Measurements from ENCODE around the gene ARHGAP26. TPM values are rescaled to one million over a fixed set of nuclear protein-coding genes. Genes with fewer than 3 reads are reported as not detected.

Gene ARHGAP26
- total RNA-seq, 1 experiment from 2014 or later = 79.8 TPM

GRCh38 chr5:143032581-143032836, 262.3 kb downstream of the ARHGAP26 start:
- no peak overlapping the region for H3K27ac Mint-ChIP-seq (ENCODE audit: unreplicated experiment)
- intact Hi-C loops (cut with micrococcal nuclease; ENCODE audit: unreplicated experiment) = no loop called here

DNA sequence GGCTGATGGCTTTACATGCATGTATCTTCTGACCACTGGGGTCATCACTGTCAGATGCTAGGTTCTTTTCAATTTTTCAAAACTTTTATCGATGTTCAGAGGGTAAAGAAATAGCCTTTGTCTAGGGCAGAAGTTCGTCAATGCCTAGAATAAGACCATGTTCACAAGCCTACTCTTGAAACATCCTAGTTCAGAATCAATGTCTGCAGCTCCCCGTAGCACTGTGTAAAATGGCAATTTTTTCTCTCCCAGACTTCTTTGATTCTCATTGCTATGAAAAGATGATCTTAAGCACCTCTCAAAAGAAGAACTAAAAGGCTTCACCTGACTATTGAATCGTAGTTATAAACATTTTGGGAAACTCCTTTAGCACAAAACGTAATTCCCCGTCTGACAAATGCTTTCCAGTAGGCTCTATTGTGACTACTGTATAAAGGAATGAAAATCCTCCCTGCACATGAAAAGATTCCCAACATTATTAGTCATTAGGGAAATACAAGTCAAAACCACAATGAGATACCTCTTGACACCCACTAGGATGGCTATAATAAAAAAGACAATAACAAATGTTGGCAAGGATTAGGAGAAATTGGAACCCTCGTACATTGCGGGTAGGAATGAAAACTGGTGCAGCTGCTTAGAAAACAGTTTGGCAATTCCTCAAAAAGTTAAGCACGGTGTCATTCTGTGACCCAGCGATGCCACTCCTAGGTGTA, 263.5 kb downstream of the ARHGAP26 start:
- H3K9me3 Mint-ChIP-seq (ENCODE audit: unreplicated experiment) = no peaks in the 10 kb centered on the region
- no peaks in the 10 kb centered on the region for H3K27me3 Mint-ChIP-seq (ENCODE audit: insufficient read depth, unreplicated experiment)
- H3K4me1 ChIP-seq = no peaks in the 10 kb centered on the region
- no peaks in the 10 kb centered on the region for H3K9me3 ChIP-seq
- TF ChIP-seq, protein P1, sequence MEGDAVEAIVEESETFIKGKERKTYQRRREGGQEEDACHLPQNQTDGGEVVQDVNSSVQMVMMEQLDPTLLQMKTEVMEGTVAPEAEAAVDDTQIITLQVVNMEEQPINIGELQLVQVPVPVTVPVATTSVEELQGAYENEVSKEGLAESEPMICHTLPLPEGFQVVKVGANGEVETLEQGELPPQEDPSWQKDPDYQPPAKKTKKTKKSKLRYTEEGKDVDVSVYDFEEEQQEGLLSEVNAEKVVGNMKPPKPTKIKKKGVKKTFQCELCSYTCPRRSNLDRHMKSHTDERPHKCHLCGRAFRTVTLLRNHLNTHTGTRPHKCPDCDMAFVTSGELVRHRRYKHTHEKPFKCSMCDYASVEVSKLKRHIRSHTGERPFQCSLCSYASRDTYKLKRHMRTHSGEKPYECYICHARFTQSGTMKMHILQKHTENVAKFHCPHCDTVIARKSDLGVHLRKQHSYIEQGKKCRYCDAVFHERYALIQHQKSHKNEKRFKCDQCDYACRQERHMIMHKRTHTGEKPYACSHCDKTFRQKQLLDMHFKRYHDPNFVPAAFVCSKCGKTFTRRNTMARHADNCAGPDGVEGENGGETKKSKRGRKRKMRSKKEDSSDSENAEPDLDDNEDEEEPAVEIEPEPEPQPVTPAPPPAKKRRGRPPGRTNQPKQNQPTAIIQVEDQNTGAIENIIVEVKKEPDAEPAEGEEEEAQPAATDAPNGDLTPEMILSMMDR (IDR thresholded peaks at IDR 0.05; ENCODE audit: insufficient read depth in 1 of 2, low read depth in 1 of 2, low read length in 1 of 2, severe bottlenecking in 1 of 2, unreplicated experiment in 1 of 2) = no peak
- no peak overlapping the region for H3K4me3 Mint-ChIP-seq (ENCODE audit: unreplicated experiment)
- DNase-seq = no peak
- H3K27me3 ChIP-seq (replicated peaks; ENCODE audit: control insufficient read depth, insufficient read depth, low read length) = no peaks in the 10 kb centered on the region
- intact Hi-C loops (cut with micrococcal nuclease; ENCODE audit: unreplicated experiment) = no loop called here
- CTCF ChIA-PET = no interaction called here
- BruUV-seq (replicated peaks) = no TSS peak
- POLR2A ChIA-PET = no interaction called here
- peaks cover 24% of the 10 kb centered on the region for H3K36me3 Mint-ChIP-seq (ENCODE audit: insufficient read depth, unreplicated experiment)
- no peak overlapping the region for H3K4me3 ChIP-seq (ENCODE audit: low read depth, low read length)
- H3K4me1 Mint-ChIP-seq (ENCODE audit: low read depth, unreplicated experiment) = peaks cover 17% of the 10 kb centered on the region
- H3K27ac Mint-ChIP-seq (ENCODE audit: unreplicated experiment) = no peak overlapping the region
- H3K36me3 ChIP-seq (ENCODE audit: control insufficient read depth, insufficient read depth, low read length) = peaks cover 2% of the 10 kb centered on the region; the same call in 1 of the 2 replicates

More at GRCh38 chr5:143032581-143032836, 262.3 kb downstream of the ARHGAP26 start:
- Histone ChIP-seq H3K36me3 (ENCODE audit: control insufficient read depth, insufficient read depth, low read length) (peaks cover 3% of the 10 kb centered on the region; the same call in 1 of the 2 replicates), H3K9me3 (no peaks in the 10 kb centered on the region), H3K4me3 (ENCODE audit: low read depth, low read length) (no peak overlapping the region), H3K27me3 (replicated peaks; ENCODE audit: control insufficient read depth, insufficient read depth, low read length) (no peaks in the 10 kb centered on the region), H3K4me1 (no peaks in the 10 kb centered on the region)
- H3K36me3 Mint-ChIP-seq (ENCODE audit: insufficient read depth, unreplicated experiment) = peaks cover 24% of the 10 kb centered on the region
- no peak for DNase-seq
- ChIA-PET POLR2A (no interaction called here), CTCF (no interaction called here)
- TF ChIP-seq, protein P1 (IDR thresholded peaks at IDR 0.05; ENCODE audit: insufficient read depth in 1 of 2, low read depth in 1 of 2, low read length in 1 of 2, severe bottlenecking in 1 of 2, unreplicated experiment in 1 of 2) = no peak
- H3K9me3 Mint-ChIP-seq (ENCODE audit: unreplicated experiment) = no peaks in the 10 kb centered on the region
- H3K27me3 Mint-ChIP-seq (ENCODE audit: insufficient read depth, unreplicated experiment) = no peaks in the 10 kb centered on the region
- peaks cover 17% of the 10 kb centered on the region for H3K4me1 Mint-ChIP-seq (ENCODE audit: low read depth, unreplicated experiment)
- no peak overlapping the region for H3K4me3 Mint-ChIP-seq (ENCODE audit: unreplicated experiment)
- no TSS peak for BruUV-seq (replicated peaks)

- Mint-ChIP-seq H3K9me3 (ENCODE audit: unreplicated experiment) (no peaks in the 10 kb centered on the region), H3K36me3 (ENCODE audit: insufficient read depth, unreplicated experiment) (peaks cover 34% of the 10 kb centered on the region), H3K27ac (ENCODE audit: unreplicated experiment) (no peak overlapping the region), H3K27me3 (ENCODE audit: insufficient read depth, unreplicated experiment) (no peaks in the 10 kb centered on the region), H3K4me1 (ENCODE audit: low read depth, unreplicated experiment) (peaks cover 10% of the 10 kb centered on the region), H3K4me3 (ENCODE audit: unreplicated experiment) (no peak overlapping the region)
- TF ChIP-seq, protein P1 (IDR thresholded peaks at IDR 0.05; ENCODE audit: insufficient read depth in 1 of 2, low read depth in 1 of 2, low read length in 1 of 2, severe bottlenecking in 1 of 2, unreplicated experiment in 1 of 2) = no peak
- no peaks in the 10 kb centered on the region for H3K27me3 ChIP-seq (replicated peaks; ENCODE audit: control insufficient read depth, insufficient read depth, low read length)
- POLR2A ChIA-PET = no interaction called here
- intact Hi-C loops (cut with micrococcal nuclease; ENCODE audit: unreplicated experiment) = no loop called here
- peaks cover 1% of the 10 kb centered on the region; the same call in 1 of the 2 replicates for H3K36me3 ChIP-seq (ENCODE audit: control insufficient read depth, insufficient read depth, low read length)
- BruUV-seq (replicated peaks) = no TSS peak
- H3K4me3 ChIP-seq (ENCODE audit: low read depth, low read length) = no peak overlapping the region
- DNase-seq = no peak
- H3K4me1 ChIP-seq = no peaks in the 10 kb centered on the region
- CTCF ChIA-PET = no interaction called here
- no peaks in the 10 kb centered on the region for H3K9me3 ChIP-seq
Observed at GRCh38 chr5:143036146-143036927, 266.2 kb downstream of the ARHGAP26 start.
